HG03378 (cell line): ENCODE results near the gene SSX2IP.
"Not testable (repeated sequence)": the region's sequence is repeated elsewhere in the genome, so short reads cannot be mapped to it uniquely, and the experiment has no call there.

Experiments used
- ATAC-seq: cut with Tn5 transposase; IDR thresholded peaks from one replicate; pipeline ENCODE4 v1.9.1; 2021; ENCODE audit warnings: mild to moderate bottlenecking, moderate library complexity; ENCODE audit not compliant: unreplicated experiment

The SSX2IP gene

DNA sequence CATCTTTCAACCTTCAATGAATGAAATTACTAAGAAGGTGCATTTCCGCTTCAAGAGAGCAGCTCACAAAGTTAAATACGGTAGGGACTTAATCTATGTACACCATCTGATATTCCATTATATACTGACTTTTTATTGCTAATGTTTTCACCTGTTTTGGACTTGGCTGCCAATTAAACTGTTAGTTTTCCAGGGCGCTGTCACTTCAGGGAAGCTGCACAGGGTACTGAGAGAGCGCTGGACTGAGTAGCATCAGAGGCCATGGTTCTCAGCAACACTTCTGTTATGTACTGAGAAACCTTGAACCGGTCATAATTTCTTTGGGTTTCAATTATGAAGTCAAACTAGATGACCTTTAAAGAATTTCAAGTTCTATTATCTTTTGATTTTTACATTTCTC lies 8.2 kb downstream of the SSX2IP start:
- ATAC-seq = no peak

DNA sequence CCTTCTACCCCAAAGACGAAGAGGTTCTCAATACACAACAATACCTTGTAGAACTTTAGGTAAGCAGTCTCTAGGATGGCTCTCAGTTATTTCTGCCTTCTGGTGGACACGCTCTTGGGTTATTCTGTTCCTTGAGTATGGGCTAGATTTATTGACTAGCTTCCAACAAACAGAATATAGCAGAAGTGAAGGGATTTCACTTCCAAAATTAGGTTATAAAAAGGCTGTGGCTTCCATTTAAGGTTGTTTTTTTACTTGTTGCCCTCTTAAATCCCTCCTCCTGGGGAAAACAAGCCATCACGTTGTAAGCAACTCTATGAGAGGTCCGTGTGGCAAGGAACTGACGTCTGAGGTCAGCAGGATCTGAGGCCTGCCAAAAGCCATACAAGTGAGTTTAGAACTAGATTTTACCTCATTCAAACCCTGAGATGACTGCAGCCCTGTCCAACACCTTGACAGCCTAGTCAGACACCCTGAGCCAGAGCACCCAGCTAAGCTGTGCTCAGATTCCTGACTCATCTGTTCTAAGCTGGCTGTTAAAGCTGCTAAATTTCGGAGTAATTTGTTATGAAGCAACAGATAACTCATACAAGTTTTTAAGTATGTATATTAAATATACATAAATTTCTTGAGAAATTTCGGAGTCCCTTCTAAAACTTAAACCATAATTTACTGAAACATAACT lies 12.7 kb downstream of the SSX2IP start:
- no peak for ATAC-seq

DNA sequence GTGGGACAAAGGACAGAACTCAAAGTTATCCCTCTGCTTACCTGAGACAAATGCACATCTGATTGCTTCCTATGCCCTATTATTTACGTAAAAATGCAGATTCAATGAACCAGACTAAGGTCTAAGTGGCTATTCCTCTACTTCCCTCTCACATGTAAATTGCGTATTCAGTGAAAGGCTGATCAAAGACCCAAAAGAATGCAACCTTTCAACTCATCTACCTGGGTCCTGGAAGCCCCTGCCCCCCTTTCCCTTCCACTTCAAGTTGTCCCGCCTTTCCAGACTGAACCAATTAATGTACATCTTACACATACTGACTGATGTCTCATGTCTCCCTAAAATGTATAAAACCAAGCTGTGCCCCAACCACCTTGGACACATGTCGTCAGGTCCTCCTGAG lies 14.6 kb downstream of the SSX2IP start:
- ATAC-seq = no peak

DNA sequence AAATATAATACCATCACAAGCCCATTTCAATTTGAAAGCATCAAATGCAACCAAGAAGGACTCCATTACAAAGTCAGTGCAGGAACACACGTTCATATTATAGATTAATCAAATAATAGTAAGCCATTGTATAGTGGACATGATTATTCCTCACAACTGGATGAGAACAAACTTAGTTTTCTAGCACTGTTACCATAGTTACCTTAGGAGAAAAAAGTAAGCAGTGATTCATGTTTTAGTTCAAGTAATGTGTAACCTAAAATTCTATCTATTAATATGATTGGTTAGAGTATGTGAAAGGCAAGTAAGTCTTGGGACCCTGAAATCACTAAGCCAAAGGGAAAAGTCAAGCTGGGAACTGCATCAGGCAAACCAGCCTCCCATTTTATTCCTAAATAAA lies 15.2 kb downstream of the SSX2IP start:
- ATAC-seq = no peak

DNA sequence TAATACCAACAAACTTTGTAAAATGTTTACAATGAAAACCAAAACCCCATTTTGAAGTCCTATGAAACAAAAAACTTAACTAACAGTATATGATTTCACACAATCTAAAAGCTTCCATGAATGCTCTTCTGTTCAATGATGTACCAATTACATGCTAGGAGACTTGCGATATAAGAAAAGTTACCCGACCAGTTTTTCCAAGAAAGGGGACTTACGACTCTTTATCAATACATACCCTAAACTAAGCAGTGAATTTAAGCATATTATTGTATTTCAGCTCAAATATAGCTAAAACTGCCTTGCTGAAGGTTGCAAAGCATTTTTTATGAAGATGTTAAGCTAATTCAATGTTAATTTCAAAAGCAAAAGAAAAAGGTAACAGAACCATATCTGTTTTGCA lies 15.6 kb downstream of the SSX2IP start:
- no peak for ATAC-seq

DNA sequence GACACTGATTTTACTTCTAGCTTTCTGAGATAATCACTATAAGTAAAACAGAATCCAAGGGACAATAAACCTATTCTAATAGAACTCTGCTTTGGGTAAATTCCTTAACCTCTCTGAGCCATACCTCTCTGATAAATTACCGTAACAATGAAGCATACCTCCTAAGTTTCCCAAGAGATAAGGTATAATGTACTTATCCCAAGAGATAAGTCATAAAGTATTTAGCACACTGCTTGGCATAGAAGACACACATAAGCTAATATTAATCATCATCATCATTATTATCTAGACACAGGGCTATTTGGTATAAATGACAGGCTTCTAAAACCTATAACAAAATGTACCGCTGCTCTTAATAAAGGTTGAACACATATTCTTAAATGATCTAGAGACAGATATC lies 16.2 kb downstream of the SSX2IP start:
- ATAC-seq = no peak

DNA sequence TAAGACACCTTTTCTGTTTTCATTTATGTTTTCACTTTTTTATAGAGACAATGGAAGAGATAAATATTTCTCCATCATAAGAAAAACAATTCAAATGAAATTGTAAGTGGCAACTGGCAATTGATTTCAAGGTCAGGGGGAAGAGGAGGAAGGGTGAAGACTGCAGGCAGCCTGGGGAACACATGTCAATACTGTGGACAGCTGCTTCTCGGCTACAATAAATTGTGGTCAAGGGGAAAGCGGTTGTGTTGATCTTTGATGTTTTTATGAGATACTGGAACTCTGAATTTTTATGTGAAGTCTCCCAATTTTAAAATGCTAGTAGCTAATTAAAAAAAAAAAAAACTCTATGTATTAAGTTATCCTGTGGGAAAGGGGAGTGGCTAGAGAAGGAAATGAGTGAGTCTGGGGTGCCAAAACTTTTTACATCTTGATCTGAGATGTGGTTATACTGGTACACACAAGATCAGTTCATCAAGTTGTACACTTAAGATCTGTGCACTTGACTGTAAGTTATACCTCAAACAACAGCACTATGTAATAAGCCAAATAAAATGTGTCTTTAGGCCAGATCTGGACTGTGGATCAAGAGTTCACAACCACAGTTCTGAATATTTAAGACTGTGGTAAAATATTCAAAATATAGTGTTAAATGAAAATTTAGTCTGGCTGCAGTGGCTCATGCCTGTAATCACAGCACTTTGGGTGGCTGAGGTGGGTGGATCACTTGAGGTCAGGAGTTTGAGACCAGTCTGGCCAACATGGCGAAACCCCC lies 18.0 kb downstream of the SSX2IP start:
- no peak for ATAC-seq

DNA sequence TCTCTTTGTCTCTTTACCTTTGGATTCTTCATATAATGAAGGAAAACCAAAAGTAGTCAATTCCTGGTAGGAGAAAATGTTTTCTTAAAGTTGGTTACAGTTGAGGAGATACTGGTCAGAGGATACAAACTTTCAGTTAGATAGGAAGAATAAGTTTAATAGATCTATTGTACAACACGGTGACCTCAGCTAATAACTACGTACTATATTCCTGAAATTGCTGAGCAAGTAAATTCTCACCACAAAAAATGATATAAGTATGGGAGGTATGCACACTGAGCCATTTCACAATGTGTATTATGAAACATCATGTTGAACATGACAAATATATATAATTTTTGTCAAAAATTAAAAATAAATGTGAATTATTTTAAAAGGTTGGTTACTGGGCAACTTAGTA lies 20.4 kb downstream of the SSX2IP start:
- ATAC-seq = no peak

DNA sequence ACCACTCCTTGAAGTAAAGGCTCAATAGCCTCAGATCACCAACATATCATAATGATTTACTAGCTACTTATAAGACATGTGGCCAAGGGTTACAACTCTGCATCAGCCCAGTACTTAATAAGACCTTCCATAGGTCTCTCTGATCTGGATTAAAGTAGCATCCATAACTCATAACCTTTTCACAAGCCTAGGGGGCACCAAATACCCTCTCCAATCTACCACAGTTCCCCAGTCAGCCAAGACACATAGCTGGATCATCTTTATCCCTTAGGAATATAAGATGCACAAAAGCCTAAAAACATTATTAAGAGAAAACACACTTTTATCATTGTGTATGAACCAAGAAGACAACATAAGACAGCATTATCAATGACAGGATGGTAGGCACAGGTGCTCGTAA lies 22.1 kb downstream of the SSX2IP start:
- ATAC-seq = no peak

DNA sequence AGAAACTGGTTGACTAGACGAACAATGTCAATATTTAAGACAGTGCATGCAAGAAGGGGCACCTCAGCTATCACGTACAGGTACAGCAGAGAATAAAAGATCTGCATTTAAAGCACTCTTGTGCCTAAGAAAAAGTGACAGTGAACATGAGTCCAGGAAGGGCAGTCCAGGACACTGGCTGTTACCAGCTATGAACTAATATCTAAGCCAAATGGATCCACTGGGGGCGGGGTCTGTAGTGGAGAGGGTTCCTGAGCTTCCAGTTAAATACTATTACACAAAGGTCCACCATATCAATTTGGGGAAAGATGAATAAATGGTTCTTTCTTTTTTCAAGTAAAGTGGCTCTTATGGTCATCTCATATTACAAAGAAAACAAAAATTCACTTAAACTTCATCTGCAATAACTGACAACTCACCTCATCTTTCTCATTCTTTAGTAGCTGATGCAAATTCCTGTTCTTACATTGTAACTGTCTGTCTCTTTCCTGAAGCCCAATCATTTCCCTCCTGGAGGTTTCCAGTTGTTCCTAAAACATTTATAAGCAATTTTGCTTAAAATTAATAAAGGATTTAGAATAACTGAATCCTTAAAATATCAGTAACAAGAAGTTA lies 24.5 kb downstream of the SSX2IP start:
- ATAC-seq = no peak

DNA sequence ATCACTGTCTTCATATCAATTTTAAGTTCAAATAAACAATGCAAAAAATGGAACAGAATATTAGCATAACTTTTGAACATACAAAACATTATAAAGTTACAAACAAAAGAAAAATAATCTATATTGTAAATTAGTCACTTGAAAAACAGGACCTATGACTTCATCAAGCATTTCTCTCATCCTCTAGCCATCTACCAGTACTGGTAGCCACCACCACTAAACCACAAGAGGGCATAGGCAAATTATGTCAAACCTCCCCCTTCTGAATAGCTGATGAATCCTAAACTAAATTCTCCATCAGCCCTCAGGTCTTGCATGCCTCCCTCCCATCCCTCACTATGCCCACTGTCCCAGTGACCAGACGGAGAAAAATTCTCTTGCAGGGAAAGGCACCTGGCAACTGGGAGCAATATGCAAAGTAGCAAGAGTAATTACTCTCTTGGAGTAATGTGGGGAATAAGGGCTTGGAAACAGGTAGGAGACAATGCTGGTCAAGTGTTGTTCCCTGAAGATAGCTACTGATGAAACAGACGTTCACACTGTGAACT lies 37.1 kb downstream of the SSX2IP start:
- no peak for ATAC-seq

DNA sequence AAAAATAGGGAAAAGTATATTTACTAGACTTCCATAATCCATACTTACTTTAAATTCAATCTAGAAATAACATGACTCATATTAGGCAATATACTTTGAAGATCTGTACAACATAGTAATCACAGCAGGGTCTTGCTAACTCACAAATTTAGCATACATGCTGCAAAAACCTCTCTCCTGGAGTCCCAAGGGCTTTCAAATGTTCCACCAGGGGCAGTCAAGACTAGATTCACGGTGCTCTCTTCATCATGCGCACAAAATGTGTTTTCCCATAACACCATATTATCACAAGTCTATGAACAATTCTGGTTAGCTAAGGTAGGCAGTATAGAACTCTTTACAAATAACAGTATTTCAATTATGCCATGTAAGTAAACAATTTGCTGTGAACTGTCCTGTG lies 45.8 kb downstream of the SSX2IP start:
- ATAC-seq = no peak

DNA sequence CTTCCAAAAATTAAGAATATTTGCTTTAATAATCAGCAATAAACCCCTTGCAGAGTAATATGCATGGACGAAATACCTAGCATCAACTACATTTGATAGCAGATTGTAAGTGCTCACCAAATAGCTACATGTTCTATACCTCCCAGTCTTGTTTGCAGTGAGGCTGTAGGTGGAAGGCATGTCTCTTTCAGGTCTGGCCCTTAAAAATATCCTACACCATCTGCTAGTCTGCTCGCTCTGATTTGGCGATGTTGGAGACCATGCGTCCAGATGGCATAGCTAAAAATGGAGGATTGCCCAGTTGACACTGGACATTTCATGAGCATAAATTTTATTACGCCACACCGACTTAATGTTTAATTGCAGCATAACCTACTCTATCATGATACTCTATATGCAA lies 47.1 kb downstream of the SSX2IP start:
- ATAC-seq = no peak

DNA sequence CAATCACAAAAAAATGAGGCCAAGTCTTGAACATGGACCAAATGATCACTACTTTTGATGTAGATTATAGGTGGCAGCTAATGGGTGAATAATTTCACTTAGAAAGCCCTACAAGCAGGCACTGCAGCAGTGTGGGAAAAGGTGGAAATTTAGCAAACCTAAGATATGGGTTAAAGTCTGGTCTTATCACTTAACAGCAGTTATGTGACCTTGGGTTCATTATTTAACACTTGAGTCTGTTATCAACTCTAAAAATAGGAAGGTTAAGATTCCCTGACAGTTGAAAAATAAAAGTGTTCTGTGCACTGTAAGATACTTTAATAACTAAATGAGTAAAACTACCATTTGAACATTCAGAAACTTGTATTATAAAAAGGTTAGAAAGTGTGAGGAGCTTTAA lies 47.5 kb downstream of the SSX2IP start:
- no peak for ATAC-seq

DNA sequence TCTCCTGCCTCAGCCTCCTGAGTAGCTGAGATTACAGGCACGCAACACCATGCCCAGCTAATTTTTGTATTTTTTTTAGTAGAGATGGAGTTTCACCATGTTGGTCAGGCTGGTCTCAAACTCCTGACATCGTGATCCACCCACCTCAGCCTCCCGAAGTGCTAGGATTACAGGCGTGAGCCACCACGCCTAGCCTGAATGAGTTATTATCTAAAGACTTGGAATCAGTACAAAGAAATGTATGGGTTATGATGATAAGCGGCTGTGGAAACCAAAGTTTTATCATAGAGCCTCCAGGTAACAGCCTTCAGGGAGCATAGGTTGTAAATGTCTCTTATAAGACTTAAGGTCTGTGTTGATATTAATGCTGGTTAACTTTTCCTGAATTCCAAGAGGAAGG lies 50.5 kb downstream of the SSX2IP start:
- ATAC-seq = not testable (repeated sequence)

DNA sequence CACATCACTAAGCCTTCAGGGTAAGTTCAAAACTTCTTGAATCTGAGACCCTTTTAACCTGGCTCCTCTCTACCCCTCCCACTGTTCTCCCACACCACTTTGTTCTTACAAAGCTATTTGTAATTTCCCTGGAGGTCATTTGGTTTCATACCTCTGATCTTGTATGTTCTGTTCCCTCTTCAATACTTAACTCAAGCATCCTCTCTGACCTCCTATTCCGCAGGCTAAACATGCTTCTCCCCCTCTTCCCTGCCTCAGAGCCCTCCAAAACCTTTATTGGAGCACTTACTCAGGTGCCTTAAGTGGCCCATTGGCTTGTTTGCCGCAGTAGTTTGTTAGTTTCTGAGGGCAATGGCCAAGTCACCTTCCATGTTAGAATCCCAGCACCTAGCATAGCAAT lies 54.8 kb downstream of the SSX2IP start:
- ATAC-seq = no peak

DNA sequence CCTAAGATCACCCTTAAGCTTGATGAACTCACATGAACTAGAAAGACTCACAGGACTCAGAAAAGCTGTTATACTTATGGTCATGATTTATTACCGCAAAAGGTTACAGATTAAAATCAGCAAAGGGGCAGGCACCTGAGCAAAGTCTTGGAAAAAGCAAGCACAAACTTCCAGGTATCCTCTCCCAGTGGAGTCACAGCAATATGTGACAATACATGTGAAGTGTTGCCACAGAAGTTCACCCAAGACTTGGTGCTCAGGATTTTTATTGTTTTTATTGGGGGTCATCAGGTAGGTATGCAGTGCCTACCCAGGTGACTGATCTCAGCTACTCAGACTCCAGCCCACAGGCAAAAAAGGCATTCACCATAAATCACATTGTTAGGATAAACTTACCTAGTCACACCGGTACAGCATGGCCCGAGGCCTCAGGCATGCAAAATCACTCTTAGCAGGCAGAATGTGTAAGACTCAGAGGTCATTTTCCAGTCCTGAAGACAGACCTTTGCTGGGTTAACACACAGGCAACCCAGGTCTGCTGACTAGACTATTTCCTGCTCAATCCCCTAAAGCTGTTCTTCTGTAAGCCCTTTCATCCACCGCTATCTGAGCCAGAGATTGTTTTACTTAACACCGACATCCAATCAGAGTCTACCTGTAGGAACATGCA lies 55.6 kb downstream of the SSX2IP start:
- ATAC-seq = no peak

DNA sequence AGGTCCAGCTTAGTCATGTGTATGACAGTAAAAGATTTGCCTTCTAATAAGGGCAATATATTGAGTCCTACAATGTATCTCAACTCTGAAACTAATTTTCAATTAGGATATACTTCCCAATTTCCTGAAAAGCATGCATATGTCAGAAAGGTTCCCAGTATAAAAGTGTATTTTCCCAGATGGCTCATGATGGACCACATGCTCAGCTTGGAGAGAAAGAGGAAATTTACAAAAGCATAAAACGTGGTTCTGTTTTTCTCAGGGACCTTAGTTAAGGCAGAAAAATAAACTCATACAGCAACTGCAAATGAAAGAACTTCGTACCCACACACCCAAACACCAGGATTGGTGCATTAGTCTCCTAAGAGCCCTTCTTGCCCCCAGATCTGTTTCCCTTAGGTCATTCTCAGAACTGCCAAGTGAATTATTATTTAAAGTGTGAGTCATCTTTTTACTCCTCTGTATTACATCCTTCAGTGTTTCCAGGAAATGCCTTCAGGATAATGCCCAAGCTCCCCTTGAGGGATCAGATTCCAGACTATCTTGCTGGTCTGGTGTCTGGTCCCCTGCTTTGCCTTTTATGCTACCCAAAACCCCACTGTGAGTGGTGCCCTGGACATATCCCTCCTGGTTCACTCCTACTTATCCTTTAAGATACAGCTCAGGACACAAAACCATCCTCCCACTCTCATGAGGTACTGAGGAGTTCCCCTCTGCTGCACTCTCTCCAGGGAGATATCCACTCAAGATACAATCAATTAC lies 57.4 kb downstream of the SSX2IP start:
- ATAC-seq = peak; percentile 59

DNA sequence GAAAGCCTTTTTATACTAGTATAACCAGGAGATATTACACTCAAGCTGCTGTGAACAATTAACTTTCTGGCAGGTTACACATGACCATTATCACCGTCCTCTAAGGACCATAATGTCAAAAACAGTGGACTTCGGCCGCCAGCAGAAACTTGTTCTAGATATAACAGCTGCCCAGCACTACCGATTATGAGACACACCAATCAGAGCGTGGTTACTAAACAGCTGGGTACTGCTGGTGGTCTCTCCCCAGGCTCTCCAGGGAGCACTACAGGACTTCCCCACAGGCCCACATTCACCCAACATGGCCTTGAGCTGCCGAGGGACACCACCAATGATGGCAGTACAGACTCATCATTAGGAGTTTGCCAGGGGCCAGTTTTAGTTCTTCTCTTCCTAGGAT lies 58.1 kb downstream of the SSX2IP start:
- no peak for ATAC-seq

DNA sequence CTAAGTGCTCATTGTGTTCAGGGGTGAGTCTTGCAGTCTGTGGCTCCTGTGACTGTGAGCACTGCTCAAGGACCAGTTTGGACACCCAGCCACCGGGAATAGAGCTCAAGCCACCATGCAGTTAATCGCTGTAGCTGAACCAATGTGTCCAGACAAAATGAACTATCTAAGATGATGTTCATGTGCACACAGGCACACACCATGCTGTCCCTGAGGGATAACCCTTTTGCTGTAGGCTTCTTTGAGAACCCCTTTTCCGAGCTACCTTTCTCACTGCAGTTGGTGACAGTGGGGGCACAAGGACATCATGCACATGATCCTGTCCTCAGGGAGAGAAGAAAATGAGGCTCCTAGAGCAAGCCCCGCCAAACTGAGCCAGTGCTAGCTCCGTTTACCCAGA lies 65.4 kb downstream of the SSX2IP start:
- ATAC-seq = no peak

DNA sequence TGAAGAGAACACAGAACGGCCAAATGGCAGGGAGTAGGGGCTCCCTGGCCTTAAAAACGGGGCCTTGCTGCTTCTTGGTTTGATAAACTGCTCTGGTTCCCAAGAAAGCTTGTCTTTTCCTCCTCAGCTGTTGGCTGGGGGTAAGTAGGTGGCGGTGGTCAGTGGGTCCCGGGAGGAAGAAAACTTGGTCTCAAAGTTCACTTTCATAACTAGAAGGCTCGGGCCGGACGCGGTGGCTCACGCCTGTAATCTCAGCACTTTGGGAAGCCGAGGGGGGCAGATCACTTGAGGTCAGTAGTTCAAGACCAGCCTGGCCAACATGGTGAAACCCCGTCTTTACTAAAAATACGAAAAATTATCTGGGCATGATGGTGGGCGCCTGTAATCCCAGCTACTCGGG lies 68.7 kb downstream of the SSX2IP start:
- ATAC-seq = no peak
